CD4-positive, alpha-beta T cell treated with Interleukin-15 for 1 hour (primary cell): Measurements from ENCODE around the gene TRAF2.

Source experiments
- DNase-seq: peaks from one replicate; pipeline ENCODE4 v3.0.0-alpha.2; 2020

TRAF2 gene

DNA sequence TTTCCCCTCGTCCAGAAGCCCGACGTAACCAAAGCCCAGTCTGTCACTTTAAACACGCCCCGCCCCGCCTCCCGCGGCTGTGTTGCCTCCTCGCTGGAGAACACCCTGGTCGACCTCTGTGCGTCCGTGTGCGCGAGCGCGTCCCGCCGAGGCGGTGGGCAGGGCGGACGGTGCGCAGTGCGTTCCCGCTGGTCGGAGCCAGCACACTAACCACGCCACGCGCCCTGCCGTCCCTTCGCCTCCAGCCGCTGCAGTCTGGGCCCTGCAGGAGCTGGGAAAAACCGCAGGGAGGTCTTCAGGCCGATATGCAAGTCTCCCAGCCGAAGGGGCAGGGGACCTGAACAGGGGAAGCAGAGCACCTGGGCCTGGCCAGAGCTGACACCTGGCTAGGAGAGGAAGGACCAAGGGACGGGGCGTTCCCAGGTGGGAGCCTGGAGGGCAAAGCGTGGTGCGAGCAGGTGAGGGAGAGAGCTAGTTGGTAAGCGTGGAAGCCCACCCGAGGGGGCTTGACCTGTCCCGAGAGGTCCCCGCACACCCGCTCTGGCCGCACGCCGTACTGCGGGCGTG, 38.4 kb upstream of the TRAF2 start:
- DNase-seq, result peak; percentile 70

DNA sequence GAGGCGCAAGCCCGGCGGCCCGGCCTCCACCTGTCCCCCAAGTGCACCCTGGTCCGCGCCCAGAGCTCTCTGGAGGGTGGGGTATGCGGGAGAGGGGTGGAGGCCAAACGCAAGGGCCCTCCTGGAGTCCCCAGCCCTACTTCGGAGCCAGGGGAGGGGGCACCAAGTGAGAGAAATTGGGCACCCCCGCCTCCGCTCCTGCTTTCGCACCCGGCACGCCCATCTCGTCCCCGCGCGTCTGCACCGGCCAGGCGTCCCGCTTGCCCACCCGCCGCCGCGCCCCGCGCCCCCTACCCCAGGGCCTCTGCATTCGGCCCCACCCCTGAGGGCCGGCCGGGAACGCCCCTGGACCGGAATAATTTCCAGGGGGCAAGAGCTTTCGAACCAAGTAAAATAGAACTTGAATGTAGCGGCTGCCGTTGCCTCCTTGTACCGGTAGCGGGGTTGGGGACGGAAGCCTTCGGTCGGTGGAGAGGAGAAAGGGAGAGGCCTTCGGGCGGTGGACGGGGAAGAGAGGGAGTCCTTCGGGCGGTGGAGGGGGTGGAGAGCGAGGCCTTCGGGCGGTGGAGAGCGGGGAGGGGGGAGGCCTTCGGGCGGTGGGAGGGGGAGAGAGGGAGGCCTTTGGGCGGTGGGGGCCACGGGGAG, 37.8 kb upstream of the TRAF2 start:
- no peak for DNase-seq

DNA sequence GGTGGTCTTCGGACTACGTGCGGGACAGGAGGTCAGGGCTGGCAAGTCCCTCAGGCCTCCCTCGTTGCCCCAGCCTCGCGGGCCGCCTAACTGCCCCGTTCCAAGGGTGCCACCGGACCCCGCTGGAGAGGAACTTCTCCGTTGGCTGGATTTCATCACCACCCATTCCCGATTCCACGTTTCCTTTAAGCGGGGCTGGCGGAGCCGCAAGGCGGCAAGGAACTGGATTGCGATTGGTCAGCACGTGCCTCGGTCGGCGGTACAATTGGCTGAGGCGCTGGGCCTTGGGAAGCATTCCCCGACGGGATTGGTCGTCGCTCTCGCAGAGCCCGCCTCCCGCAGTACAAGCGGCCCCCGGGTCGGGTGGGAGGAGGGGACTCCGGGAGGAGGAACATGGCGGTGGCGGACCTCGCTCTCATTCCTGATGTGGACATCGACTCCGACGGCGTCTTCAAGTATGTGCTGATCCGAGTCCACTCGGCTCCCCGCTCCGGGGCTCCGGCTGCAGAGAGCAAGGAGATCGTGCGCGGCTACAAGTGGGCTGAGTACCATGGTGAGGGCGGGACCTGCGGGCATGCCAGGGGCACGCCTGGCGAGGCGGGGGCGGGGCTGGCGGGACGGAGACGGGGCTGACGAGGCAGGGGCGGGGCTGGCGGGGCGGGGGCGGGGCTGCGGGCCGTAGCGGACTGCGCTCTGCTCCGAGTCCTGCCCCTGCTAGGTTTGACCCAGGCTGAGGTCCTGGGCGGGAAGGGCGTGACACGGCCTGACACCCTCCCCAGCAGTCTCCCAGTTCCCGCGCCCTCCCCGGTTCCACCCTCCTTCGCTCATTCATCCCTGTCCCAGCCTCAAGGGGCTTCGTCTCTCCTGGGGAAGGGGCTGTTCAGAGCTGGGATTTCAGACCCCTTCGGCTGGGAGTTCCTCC, 37.0 kb upstream of the TRAF2 start, which contains the start of gene PHPT1:
Gene PHPT1, plus strand, starts transcription at position 372 of the 922 bp plus-strand sequence. Its CDS starts 22 bp downstream, at position 394.
- peak; percentile 97 for DNase-seq

DNA sequence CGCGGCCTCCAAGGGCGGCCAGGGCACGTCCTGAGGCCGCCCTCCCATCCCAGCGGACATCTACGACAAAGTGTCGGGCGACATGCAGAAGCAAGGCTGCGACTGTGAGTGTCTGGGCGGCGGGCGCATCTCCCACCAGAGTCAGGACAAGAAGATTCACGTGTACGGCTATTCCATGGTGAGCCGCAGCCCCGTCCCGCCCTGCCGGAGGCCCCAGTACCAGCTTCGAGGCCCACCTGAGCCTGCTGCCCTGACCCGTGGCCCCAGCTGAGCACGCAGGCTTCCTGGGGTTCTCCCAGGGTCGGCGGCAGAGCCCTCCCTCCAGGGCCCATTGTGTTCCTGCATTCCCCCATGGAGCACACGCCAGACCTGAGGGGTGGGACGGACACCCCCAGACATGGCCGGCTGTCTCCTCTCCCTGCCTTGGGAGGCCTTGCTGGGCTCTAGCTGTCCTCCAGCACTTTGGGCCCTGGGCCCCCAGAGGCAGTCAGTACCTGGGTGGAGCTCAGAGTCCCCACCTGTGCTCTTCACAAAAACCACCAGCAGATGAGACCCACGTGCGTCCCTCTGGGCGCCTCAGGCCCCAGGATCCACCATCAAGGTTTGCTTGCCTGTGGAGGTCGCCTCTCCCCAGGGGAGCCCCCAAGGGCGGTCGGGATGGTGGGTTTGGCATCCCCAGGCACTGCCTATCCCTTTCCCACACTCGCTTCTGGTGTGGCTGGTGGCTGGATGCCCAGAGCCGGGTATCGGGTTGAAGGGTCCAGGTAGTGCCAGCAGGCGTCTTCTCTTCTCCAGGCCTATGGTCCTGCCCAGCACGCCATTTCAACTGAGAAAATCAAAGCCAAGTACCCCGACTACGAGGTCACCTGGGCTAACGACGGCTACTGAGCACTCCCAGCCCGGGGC, 36.1 kb upstream of the TRAF2 start:
- DNase-seq, result no peak

DNA sequence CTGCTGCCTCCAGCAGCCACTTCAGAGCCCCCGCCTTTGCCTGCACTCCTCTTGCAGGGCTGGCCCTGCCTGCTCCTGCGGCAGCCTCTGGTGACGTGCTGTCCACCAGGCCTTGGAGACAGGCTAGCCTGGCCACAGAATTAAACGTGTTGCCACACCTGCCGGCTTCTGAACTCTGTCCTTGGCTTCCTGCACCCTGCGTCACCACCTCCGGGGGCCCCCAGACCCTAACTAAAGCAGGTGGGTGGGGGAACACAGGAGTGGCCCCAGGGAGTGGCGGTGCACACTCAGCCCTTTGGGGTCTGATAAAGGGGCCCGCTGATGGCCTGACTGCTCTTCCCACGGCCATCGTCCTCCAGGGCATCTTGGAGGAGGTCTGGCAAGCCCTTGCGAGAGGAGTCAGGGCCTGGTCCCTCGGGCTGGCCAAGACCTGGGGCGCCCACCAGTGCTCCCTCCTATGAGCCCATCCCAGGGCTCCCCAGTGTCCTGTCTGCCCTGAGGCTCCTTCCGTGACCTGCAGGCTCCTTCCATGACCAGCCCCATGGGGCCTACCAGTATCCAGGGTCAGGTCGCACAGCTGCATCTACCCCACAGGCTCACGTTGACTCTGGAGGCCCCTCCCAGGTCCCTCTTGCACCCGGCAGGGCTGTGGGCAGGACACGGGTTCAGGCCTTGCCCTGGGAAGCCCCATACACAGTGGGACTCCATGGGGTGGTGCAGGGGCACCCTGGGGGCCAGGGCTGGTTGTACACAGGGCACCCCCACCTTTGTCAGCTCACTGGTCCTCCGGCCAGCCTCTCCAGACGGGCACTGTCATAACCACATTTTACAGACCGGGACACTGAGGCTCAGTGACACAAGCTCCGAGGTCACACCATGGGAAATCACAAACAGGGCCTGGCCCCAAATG, 35.2 kb upstream of the TRAF2 start:
- DNase-seq, result no peak

DNA sequence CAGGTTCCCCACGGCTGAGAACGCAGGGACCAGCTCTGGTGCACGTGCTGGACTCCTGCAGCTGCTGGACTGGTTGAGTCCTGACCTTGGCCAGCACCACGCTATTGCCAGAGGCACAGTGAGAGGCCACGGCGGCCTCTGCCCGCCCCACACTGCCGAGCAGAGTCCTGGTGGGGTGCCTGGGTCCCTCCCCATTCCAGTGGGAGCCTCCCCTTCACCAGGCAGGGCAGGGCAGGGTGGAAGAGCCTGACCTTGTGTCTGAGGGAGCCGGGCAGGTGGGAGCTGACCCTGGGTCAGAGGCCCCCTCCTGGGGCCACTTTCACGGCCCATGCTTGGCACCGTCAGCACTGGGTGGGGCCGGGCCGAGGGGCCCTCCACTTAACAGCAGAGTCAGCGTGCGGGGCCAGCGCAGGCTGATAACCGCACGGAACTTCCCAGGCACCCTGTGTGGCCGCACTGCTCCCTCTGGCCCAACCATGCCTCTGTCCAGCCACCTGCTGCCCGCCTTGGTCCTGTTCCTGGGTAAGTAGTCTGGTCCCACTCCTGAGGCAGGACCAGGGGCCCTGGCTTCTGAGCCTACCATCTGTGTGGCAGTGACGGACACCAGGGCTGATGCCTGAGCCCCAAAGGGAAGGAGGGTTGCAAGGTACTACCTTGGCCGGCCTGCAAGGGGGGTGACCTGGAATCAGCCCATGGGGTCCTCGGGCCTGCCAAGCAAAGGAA, 34.2 kb upstream of the TRAF2 start, which contains the start of gene MAMDC4:
Gene MAMDC4, plus strand, starts transcription at position 406 of the 723 bp plus-strand sequence. Its CDS starts 71 bp downstream, at position 477.
- no peak for DNase-seq

DNA sequence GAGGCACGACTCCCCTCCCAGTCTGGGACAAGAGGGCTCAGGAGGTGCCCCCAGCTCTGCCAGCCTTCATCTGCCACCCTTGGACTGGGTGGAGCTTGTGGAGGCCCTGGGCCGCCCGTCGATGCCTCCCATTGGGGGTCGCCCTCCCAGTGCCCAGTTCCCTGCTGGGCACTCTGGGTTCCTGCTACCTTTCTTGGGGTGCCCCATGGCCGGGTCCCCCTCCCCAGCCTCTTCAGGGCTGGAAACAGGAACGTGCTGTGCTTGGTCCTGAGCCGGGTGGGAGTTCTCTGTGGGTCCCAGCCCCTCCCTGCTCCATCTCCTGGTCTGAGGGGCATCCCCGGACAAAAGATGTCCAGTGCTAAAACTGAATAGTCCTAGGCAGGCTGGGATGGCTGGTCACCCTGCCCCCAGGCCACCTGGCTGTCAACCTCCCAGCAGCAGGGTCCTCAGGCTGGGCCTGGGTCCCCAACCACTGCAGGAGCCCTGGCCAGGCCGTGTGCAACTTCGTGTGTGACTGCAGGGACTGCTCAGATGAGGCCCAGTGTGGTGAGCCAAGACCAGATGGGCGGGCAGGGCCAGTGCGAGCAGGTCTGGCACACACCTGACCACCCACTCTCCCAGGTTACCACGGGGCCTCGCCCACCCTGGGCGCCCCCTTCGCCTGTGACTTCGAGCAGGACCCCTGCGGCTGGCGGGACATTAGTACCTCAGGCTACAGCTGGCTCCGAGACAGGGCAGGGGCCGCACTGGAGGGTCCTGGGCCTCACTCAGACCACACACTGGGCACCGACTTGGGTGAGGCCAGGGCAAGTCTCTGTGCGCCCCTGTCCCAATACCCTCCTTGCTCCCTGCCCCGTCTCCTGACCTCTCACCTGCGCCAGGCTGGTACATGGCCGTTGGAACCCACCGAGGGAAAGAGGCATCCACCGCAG, 33.4 kb upstream of the TRAF2 start:
- DNase-seq, result no peak

DNA sequence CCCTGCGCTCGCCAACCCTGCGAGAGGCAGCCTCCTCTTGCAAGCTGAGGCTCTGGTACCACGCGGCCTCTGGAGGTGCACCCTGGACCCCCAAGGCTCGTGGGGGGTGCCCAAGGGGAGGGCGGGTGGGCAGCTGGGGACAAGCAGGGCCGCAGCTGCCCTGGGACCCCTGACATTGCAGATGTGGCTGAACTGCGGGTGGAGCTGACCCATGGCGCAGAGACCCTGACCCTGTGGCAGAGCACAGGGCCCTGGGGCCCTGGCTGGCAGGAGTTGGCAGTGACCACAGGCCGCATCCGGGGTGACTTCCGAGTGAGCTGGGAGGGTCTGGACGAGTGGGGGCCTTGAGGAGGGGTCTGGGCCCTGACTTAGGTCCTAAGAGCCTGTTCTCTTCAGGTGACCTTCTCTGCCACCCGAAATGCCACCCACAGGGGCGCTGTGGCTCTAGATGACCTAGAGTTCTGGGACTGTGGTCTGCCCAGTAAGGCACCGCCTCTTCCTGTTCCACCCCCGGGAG, 32.7 kb upstream of the TRAF2 start:
- DNase-seq, result no peak

DNA sequence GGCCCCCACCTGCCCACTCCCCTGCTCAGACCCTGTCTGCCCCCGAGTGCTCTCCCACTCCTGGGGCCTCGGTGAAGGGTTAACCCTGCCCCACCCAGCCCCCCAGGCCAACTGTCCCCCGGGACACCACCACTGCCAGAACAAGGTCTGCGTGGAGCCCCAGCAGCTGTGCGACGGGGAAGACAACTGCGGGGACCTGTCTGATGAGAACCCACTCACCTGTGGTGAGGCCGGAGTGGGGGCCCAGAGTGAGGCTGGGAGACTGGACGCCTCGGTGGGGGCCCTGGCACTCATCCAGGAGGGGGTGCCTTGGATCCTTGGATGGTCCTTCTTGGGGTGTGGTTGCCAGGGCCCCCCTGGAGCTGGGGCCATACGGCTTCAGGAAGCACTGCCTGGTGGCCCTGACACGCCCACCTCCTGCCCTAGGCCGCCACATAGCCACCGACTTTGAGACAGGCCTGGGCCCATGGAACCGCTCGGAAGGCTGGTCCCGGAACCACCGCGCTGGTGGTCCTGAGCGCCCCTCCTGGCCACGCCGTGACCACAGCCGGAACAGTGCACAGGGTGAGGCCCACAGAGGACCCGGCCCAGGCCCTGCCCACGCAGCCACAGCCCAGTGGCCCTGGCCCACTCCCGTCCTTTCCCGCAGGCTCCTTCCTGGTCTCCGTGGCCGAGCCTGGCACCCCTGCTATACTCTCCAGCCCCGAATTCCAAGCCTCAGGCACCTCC, 32.0 kb upstream of the TRAF2 start:
- DNase-seq, result no peak

DNA sequence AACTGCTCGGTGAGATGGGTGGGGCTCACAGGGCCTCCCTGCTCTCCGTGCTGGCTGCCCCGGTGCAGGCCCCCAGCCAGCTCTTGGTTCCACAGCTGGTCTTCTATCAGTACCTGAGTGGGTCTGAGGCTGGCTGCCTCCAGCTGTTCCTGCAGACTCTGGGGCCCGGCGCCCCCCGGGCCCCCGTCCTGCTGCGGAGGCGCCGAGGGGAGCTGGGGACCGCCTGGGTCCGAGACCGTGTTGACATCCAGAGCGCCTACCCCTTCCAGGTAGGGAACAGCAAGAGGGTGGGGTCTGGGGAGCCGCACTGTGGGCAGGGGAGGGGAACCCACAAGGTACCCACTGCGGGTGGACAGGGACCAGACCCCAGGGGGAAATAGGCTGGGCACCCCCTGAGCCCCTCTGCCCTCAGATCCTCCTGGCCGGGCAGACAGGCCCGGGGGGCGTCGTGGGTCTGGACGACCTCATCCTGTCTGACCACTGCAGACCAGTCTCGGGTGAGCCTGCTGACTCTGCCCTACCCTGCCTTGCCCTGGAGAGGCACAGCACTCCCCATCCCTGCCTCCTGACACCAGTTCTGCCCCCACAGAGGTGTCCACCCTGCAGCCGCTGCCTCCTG, 31.4 kb upstream of the TRAF2 start:
- no peak for DNase-seq

DNA sequence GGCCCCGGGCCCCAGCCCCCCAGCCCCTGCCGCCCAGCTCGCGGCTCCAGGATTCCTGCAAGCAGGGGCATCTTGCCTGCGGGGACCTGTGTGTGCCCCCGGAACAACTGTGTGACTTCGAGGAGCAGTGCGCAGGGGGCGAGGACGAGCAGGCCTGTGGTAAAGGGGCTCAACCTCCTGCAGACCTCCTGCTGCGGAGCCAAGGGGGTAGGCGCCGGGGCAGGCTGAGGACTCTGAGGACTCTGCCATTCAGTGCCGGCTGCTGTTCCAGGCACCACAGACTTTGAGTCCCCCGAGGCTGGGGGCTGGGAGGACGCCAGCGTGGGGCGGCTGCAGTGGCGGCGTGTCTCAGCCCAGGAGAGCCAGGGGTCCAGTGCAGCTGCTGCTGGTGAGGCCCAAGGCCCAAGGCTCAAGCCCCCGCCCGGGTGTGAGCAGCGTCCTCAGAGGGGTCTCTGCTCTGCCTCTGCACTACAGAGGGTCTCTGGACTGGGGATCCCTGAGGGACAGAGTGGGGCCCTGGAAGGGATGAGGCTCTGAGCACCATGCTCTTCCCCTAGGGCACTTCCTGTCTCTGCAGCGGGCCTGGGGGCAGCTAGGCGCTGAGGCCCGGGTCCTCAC, 30.7 kb upstream of the TRAF2 start:
- DNase-seq, result no peak

DNA sequence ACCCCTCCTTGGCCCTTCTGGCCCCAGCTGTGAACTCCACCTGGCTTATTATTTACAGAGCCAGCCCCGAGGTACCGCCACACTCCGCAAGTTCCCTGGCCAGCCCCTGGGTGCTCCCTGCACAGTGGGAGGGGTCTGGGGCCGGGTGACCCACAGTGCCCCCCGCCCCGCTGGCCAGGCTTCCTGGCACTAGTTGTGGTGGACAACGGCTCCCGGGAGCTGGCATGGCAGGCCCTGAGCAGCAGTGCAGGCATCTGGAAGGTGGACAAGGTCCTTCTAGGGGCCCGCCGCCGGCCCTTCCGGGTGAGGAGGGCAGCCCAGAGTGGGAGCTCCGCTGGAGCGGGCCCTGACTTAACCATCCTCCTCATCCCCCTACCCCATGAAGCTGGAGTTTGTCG, 30.2 kb upstream of the TRAF2 start:
- DNase-seq, result no peak

DNA sequence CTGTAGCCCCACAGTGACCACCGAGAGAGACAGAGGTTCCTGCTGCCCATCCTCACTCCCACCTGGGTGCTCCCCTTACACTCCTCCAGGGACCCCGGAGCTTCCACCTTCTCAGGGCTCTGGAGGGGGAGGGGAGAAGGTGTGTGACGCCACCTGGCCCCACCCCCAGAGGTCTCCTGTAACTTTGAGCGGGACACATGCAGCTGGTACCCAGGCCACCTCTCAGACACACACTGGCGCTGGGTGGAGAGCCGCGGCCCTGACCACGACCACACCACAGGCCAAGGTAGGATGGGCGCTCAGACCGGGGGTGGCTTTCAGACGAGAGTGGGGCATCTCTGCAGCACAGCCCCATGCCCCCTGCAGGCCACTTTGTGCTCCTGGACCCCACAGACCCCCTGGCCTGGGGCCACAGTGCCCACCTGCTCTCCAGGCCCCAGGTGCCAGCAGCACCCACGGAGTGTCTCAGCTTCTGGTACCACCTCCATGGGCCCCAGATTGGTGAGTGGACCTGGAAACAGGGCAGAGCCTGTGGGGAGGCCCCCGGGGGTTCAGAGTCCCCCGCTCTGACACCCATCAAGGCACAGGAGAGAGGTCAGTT, 29.7 kb upstream of the TRAF2 start:
- DNase-seq, result no peak

DNA sequence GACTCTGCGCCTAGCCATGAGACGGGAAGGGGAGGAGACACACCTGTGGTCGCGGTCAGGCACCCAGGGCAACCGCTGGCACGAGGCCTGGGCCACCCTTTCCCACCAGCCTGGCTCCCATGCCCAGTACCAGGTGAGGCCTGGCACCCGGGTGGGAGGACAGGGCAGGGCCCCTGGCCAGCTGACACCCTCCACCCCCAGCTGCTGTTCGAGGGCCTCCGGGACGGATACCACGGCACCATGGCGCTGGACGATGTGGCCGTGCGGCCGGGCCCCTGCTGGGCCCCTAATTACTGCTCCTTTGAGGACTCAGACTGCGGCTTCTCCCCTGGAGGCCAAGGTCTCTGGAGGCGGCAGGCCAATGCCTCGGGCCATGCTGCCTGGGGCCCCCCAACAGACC, 29.1 kb upstream of the TRAF2 start:
- DNase-seq, result no peak

DNA sequence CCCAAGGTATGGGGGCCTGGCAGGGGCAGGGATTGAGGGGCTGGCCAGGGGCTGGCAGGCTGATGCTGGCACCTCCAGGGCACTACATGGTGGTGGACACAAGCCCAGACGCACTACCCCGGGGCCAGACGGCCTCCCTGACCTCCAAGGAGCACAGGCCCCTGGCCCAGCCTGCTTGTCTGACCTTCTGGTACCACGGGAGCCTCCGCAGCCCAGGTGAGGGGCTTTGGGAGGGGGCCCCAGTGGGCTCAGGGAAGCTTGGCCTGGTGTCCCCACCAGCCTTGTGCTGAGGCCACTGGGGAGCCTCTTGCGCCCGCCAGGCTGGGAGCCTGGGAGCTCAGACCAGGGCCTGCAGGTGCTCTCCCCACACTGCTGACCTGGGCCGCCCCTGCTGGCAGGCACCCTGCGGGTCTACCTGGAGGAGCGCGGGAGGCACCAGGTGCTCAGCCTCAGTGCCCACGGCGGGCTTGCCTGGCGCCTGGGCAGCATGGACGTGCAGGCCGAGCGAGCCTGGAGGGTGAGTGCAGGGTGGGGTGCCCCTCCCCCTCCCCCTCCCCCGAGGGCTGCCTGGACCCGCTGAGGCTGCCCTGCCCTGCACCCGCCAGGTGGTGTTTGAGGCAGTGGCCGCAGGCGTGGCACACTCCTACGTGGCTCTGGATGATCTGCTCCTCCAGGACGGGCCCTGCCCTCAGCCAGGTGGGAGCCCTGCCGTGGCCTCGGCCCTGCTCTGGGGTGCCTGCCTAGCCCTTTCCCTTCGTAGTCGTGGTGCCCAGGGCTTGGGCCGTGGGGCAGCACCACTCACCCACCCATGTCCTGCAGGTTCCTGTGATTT, 28.5 kb upstream of the TRAF2 start:
- DNase-seq, result no peak

DNA sequence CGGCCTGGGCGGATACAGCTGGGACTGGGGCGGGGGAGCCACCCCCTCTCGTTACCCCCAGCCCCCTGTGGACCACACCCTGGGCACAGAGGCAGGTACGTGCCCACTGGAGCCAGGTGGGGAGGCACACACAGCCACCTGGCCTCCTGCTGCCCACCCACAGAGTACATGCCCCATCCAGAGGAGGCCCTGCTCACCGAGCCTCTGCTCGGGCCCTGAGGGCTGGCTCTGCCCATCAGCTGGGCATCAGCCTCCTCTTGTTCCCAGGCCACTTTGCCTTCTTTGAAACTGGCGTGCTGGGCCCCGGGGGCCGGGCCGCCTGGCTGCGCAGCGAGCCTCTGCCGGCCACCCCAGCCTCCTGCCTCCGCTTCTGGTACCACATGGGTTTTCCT, 27.9 kb upstream of the TRAF2 start:
- DNase-seq, result no peak
